HepG2 (cell line): ENCODE measurements around the gene AMZ2. TPM values are rescaled to one million over a fixed set of nuclear protein-coding genes. Genes with fewer than 3 reads are reported as not detected.

Experiments used
- AKAP8 ChIP-seq: sonication (generic); formaldehyde crosslinking; IDR thresholded peaks from 2 replicates; pipeline ENCODE4 v1.5.1; 2020; ENCODE audit warnings: mild to moderate bottlenecking, missing genetic modification reagents
- ARID4A ChIP-seq: sonication (generic); formaldehyde crosslinking; IDR thresholded peaks from 2 replicates; pipeline ENCODE4 v1.5.0; 2020; ENCODE audit warnings: mild to moderate bottlenecking, missing genetic modification reagents, borderline replicate concordance
- DDIT3 ChIP-seq: sonication (generic); formaldehyde crosslinking; IDR thresholded peaks from 2 replicates; pipeline ENCODE4 v1.4.0; 2020; ENCODE audit warnings: mild to moderate bottlenecking, missing genetic modification reagents
- FOXJ3 ChIP-seq: sonication (generic); formaldehyde crosslinking; IDR thresholded peaks from 2 replicates; pipeline ENCODE4 v1.4.0; 2020; ENCODE audit warnings: missing genetic modification reagents, mild to moderate bottlenecking, borderline replicate concordance
- HDAC6 ChIP-seq: fragments of 200-600 bp; sonication (generic); IDR thresholded peaks from 2 replicates; pipeline ENCODE4 v1.7.0; 2017; ENCODE audit warnings: mild to moderate bottlenecking, antibody characterized with exemption, low read length, low read depth
- MXD3 ChIP-seq: IDR thresholded peaks from 2 replicates; pipeline ENCODE4 v1.6.1; 2016; ENCODE audit warnings: mild to moderate bottlenecking, missing biosample characterization, missing genetic modification reagents
- NFAT5 ChIP-seq: sonication (generic); formaldehyde crosslinking; IDR thresholded peaks from 2 replicates; pipeline ENCODE4 v1.4.0; 2020; ENCODE audit warnings: missing genetic modification reagents
- PAXIP1 ChIP-seq: sonication (generic); formaldehyde crosslinking; conservative IDR thresholded peaks from 2 replicates; pipeline ENCODE4 v1.4.0; 2020; ENCODE audit warnings: mild to moderate bottlenecking, missing genetic modification reagents, moderate library complexity
- PHF21A ChIP-seq: sonication (generic); formaldehyde crosslinking; IDR thresholded peaks from 2 replicates; pipeline ENCODE4 v1.5.0; 2020; ENCODE audit warnings: mild to moderate bottlenecking, missing genetic modification reagents
- TAF15 ChIP-seq: fragments of 200-400 bp; formaldehyde crosslinking; IDR thresholded peaks from one replicate; pipeline ENCODE4 v1.6.1; 2018; ENCODE audit warnings: mild to moderate bottlenecking, low read depth, low read length; ENCODE audit not compliant: poor library complexity, severe bottlenecking
- TEAD3 ChIP-seq: optimal IDR thresholded peaks from 2 replicates; pipeline ENCODE3; 2016; ENCODE audit warnings: borderline replicate concordance
- ZNF101 ChIP-seq: sonication (generic); formaldehyde crosslinking; IDR thresholded peaks from 2 replicates; pipeline ENCODE4 v1.4.0; 2020; ENCODE audit warnings: mild to moderate bottlenecking, low read depth, missing genetic modification reagents, borderline replicate concordance
- ZNF225 ChIP-seq: sonication (generic); formaldehyde crosslinking; IDR thresholded peaks from 2 replicates; pipeline ENCODE4 v1.4.0; 2020; ENCODE audit warnings: mild to moderate bottlenecking, missing genetic modification reagents
- ZSCAN25 ChIP-seq: sonication (generic); formaldehyde crosslinking; IDR thresholded peaks from 2 replicates; pipeline ENCODE4 v1.8.0; 2022; ENCODE audit warnings: mild to moderate bottlenecking, missing genetic modification reagents
- polyA plus RNA-seq, 8 experiments: library from polyadenylated mRNA; depleted of rRNA in 3 of 8; stranded (reverse) in 7 of 8; unstranded in 1 of 8; fragments of >200 nt; fragmentation: Illumina TruSeq in 4 of 8; extraction: Trizol in 4 of 8; gene quantifications; 2 replicates each; pipeline versions ENCODE4 v1.2.1 to v1.2.3, GENCODE V29; 2011 to 2016; ENCODE audit warnings: low read depth in 4 of 8, missing spikeins in 1 of 8, mixed read lengths in 1 of 8; ENCODE audit not compliant: insufficient read depth in 1 of 8
- total RNA-seq, 5 experiments: library from RNA; depleted of rRNA; stranded (reverse); fragments of >200 nt; fragmentation: Illumina TruSeq; extraction: Trizol; gene quantifications; 2 replicates each; pipeline ENCODE4 v1.2.3, GENCODE V29; 2016; ENCODE audit warnings: low read depth in 1 of 5

Gene AMZ2
- total and polyA plus RNA-seq, 2 of the 13 experiments (the other 11 are each of a cell fraction or from before 2014, with no cell fraction given), result 86.9 to 90.2 TPM

GRCh38 chr17:68290268-68290954 lies 42.6 kb downstream of the AMZ2 start (continued):
- 0 out of 2 replicates have a peak, but pooled peaks have one; percentile 4 for TF ChIP-seq PAXIP1
- TF ChIP-seq NFAT5, result no peak
- 0 out of 2 replicates have a peak, but pooled peaks have one; percentile 16 for TF ChIP-seq ZSCAN25
- TF ChIP-seq ARID4A (CRISPR knock-in tag), result peak; percentile 66
- TF ChIP-seq ZNF225 (CRISPR knock-in tag), result peak; percentile 75; the same call in 1 of the 2 replicates
- TF ChIP-seq PHF21A, result peak; percentile 38; the same call in 1 of the 2 replicates
- no peak for TF ChIP-seq FOXJ3
- no peak for TF ChIP-seq ZNF101 (CRISPR knock-in tag)
- 0 out of 2 replicates have a peak, but pooled peaks have one; percentile 33 for TF ChIP-seq AKAP8 (CRISPR knock-in tag)
- peak; percentile 40 for TF ChIP-seq TEAD3 (CRISPR knock-in tag)
- TF ChIP-seq HDAC6, result no peak
- no peak for TF ChIP-seq DDIT3 (CRISPR knock-in tag)
- TF ChIP-seq MXD3 (CRISPR knock-in tag), result 0 out of 2 replicates have a peak, but pooled peaks have one; percentile 67
- no peak for TF ChIP-seq TAF15
